GM19193 (cell line): ENCODE data around the gene SOBP.

Experiments
- POLR2A ChIP-seq: IDR thresholded peaks from 4 replicates; pipeline ENCODE4 v1.6.1; 2011; ENCODE audit not compliant: insufficient read depth, insufficient read length; ENCODE audit errors: extremely low read depth

The SOBP gene

GRCh38 chr6:107489636-107490565, at the start of gene SOBP:
SOBP (plus strand) TSS chr6:107490117; CDS start chr6:107490617, 500 bp downstream.
- TF ChIP-seq POLR2A = no peak

GRCh38 chr6:107440936-107441335, 49.0 kb upstream of the SOBP start:
- TF ChIP-seq POLR2A = no peak

GRCh38 chr6:107441682-107442081, 48.2 kb upstream of the SOBP start:
- TF ChIP-seq POLR2A = no peak

DNA sequence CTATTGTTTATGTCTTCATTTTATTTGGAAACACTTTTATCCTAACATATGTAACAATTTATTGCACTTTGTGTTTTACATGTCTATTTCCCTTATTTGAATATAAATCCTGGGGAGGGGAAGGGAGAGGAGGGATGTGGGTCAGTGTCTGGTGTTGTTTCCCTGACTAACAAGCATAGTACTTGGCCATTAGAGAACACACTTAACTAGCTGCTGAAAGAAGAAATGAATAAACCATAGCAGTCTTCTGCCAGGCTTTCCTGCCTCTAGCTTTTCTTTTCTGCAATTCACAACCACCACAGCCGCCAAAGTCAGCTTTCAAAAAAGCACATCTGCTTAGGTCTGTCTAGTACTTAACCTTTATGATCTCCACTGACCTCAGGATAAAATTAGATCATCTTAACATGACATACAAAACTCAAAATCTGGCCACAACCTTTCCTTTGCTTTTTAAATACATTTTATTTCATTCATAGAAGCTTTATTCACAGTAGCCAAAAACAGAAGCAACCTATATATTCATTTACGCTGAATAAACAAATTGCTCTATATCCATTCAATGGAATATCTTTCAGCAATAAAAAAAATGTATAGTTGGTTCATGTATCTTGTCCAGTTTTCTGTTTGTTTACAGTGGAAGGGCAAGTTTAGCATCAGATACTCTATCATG, 46.8 kb upstream of the SOBP start:
- no peak for TF ChIP-seq POLR2A

- TF ChIP-seq POLR2A = no peak
These were observed 46.2 kb upstream of the SOBP start for GRCh38 chr6:107443608-107444267.

DNA sequence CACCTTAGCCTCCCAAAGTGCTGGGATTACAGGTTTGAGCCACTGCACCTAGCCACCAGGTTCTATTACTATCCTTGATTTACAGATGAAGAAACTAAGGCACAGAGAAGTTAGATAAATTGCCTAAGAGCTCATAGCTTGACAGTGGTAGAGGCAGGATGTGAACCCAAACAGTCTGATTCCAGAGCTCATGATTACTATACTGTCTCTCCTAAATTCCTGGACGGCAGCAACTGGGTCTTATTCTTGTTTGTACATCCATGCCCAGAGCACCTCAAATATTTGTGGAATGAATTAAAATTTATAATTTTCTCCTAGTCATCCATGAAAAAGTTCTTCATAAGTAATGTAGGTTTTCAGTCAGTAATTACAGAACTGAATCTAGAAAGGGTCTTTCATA, 45.6 kb upstream of the SOBP start:
- no peak for TF ChIP-seq POLR2A

- no peak for TF ChIP-seq POLR2A
These were observed 42.2 kb upstream of the SOBP start for GRCh38 chr6:107447663-107448216.

DNA sequence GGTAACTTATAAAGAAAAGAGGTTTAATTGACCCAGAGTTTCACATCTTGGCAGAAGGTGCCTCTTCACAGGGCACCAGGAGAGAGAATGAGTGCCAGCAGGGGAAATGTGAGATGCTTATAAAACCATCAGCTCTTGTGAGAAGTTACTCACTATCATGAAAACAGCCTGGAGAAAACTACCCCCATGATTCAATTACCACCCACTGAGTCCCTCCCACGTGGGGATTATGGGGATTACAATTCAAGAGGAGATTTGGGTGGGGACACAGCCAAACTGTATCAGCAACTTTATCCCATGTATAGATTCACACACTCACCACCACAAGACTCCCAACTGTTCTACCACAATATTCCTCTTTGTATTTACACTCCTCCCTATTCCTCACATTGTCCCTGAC, 41.1 kb upstream of the SOBP start:
- no peak for TF ChIP-seq POLR2A

DNA sequence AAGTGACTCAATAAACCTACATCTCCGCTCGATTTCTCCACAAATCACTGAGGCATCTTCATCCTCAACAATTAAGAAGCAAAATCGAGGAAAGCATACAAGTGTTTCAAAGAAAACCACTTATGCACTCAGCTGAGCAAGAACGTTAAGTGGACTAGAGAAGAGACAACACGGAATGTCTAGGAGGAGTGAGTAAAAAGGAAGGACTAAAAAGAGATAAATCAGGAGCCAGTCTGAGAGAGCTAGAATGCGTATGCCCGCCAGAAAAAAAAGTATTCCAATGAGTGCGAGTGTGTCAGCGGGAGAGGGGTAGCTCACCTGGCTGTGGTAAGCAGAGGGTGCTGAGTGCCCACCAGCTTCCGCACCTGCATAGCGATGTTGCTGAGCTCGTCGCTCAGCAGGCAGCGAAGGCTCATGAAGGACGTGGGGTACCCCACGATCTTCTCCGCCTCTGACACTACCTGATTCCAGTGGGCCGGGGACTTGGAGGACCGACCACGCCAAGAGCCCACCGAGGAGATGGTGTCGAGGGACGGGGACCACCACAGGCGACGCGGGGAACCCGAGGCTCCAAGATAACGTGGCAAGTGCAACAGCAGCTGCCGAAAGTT, 31.1 kb upstream of the SOBP start:
- no peak for TF ChIP-seq POLR2A

DNA sequence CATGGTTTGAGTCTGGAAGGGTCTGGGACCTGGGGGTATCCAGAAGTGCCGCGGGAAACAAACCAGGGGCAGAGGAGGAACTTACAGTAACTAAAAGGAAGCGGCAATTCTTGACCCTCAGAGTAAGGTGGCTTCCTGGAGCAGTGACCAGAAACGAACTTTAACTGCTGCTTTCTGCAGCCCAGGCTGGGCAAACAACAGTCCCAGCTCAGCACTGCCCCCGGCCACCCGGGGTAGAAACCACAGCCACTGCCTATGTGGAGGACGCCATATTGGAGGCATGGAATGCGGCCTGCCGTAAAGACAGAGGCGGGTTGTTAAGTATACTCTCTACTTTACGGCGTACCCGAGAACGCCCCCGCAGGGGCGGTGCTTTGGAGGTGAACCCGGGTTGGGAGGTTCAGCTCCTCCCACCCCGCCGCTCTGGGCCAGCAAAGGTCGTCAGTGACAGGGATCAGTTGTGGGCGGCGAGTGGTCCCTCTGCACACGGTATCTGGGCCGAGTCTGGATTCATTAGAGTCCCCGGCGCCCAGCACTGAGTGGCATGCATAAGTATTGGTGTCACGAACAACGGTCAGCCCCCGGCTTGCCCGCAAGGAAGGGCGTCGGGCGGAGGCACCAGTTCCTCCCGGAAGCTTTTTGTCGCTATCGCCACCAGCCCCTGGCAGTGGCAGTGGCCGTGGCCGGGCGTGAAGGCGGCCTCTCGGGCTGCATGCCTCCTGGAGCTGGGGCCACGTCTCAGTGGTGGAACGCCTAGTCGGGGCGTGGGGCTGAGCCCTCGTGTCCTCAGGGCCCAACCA, 30.4 kb upstream of the SOBP start, which contains the start of gene PDSS2:
PDSS2 (minus strand) TSS at position 282 of the 800 bp plus-strand sequence; CDS start at position 3, 279 bp downstream.
- TF ChIP-seq POLR2A = peak; percentile 97

- no peak for TF ChIP-seq POLR2A
These were observed 29.8 kb upstream of the SOBP start for GRCh38 chr6:107460083-107460631.

DNA sequence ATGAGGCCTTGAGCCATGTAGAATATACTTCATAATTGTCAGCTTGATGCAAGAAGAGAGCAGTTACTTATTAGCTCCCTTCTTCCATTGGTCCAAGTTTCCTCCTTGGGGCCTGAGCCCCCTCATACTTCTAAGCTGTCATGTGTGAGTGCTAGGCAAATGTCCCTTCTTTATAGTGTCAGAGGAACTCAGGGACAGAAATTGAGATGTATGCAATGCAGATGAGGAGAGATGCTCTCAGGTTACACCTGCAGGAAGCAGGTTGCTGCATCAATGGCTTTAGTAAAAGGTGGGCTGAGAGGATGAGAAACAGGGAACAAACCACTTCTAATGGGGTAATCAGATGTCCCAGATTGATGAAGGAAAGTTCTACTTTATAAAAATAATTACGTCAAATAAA, 23.9 kb upstream of the SOBP start:
- no peak for TF ChIP-seq POLR2A

- no peak for TF ChIP-seq POLR2A
These were observed 19.6 kb upstream of the SOBP start for GRCh38 chr6:107470364-107470763.

DNA sequence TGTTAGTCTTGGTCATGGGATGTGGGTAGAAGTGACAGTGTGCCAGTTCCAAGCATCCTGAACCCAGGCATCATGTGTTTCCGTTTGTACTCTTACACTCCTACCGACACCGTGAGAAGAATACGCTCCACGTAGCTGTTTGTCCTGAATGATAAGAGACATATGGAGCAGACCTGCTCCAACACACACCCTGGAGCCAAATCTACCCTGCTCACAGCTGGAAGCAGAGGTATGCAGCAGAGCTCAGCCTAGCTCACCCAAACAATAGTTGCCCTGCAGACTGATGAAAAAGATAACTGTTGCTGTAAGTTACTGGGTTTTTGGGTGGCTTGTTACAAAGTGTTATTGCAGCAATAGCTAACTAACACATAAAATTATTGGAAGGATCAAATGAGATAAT, 16.3 kb upstream of the SOBP start:
- no peak for TF ChIP-seq POLR2A

- TF ChIP-seq POLR2A = no peak
These were observed 10.7 kb upstream of the SOBP start for GRCh38 chr6:107479089-107479690.
